Mucosa of stomach (tissue), 1 donor: Measurements from ENCODE around the gene SHANK1.

Source experiments
- H3K27me3 ChIP-seq: one replicate; pipeline ENCODE4 v1.7.0; 2013; ENCODE audit warnings: mild to moderate bottlenecking, low read length; ENCODE audit not compliant: control insufficient read depth, insufficient read depth
- H3K36me3 ChIP-seq: one replicate; pipeline ENCODE4 v1.7.0; 2013; ENCODE audit warnings: low read length; ENCODE audit not compliant: control insufficient read depth, insufficient read depth
- H3K4me1 ChIP-seq: one replicate; pipeline ENCODE4 v1.7.0; 2013; ENCODE audit warnings: mild to moderate bottlenecking, low read length; ENCODE audit not compliant: control insufficient read depth, insufficient read depth
- H3K4me3 ChIP-seq: one replicate; pipeline ENCODE4 v1.7.0; 2013; ENCODE audit warnings: low read length
- H3K9ac ChIP-seq: one replicate; pipeline ENCODE4 v1.7.0; 2013; ENCODE audit warnings: mild to moderate bottlenecking, low read length, moderate library complexity
- H3K9me3 ChIP-seq: one replicate; pipeline ENCODE4 v1.7.0; 2013; ENCODE audit warnings: mild to moderate bottlenecking, low read length, moderate library complexity; ENCODE audit not compliant: control insufficient read depth
- donor health status: Pancreatic carcinoma.

The SHANK1 gene

GRCh38 chr19:50693064-50693975 lies 26.3 kb downstream of the SHANK1 start:
- H3K4me3 ChIP-seq: no peak overlapping the region
- H3K4me1 ChIP-seq: no peaks in the 10 kb centered on the region
- peaks cover 35% of the 10 kb centered on the region for H3K27me3 ChIP-seq
- no peaks in the 10 kb centered on the region for H3K36me3 ChIP-seq
- no peak overlapping the region for H3K9ac ChIP-seq
- no peaks in the 10 kb centered on the region for H3K9me3 ChIP-seq

DNA sequence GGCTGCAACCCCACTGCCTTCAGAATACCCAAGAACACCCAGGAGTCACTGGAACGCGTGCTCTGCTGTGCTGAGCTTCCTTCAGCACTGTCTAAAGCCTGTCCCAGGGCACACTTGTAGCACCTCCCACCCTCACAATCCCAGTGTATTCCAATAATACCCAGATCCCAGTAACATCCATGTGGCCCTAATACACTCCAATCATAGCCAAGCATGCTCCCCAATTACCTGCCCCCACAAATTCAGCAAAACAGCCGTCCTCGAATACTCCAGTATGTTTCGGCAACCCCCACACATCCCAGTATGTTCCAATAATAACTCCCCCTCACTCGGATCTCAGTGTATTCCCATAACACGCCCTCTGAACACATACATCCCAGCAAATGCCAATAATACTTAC lies 29.2 kb downstream of the SHANK1 start:
- Histone ChIP-seq H3K9me3 (no peaks in the 10 kb centered on the region), H3K4me1 (no peaks in the 10 kb centered on the region), H3K27me3 (peaks cover 44% of the 10 kb centered on the region)

DNA sequence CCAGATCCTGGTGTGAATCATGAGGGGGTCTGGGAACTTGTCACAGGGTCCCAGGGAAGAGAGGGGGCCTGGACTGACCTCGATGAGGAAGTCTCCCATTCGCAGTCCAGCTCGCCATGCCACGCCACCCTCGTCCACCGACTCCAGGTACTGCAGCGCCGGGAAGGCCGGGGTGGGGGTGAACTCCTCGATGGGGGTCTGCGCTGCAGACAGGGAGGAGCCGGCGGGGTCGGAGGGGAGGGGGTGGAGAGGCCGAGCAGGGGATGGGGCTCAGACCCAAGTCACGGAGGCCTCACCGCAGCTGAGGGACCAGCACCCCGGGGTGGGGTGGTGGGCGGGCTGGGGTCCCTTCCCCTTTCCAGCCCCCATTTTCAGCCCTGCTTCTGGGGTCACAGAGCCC lies 30.8 kb downstream of the SHANK1 start:
- Histone ChIP-seq H3K27me3 (peaks cover 39% of the 10 kb centered on the region), H3K4me3 (no peak overlapping the region), H3K9ac (no peak overlapping the region), H3K36me3 (no peaks in the 10 kb centered on the region), H3K9me3 (no peaks in the 10 kb centered on the region), H3K4me1 (no peaks in the 10 kb centered on the region)

More for the DNA sequence above, 29.2 kb downstream of the SHANK1 start:
- H3K4me3 ChIP-seq: no peak overlapping the region
- no peaks in the 10 kb centered on the region for H3K36me3 ChIP-seq
- H3K9ac ChIP-seq: no peak overlapping the region

DNA sequence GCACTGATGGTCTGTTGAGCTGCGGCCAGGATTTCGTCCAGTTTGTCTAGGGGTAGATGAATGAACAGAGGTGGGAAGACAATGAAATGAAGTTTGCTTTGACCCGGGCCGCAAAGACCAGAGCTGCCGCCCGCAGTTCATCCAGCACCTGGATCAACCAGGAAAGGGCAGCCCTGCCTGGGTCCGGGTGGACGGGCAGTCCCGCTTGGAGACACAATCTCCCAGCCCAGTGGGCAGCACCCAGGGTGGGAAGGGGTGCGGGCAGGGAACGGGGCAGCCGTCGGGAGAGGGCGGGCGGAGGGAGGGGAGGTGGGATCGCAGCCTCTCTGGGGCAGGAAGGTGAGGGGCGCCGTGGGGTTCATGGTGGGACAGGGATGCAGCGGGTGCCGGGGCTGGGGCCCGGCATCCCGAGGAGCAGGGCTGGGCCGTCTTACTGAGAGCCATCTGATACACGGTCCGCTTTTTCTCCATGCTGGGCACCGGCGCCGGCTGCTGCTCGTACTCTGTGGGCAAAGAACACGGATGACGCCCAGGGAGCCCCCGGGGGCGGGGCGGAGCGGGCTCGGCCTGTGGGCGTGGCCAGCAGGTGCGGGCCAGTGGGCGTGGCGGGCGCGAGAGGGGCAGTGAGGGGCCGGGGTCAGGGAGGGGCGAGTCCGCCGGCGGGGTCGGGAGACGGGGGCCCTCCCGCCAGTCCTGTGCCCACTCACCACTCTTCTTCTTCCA lies 33.1 kb downstream of the SHANK1 start:
- Histone ChIP-seq H3K9me3 (no peaks in the 10 kb centered on the region), H3K27me3 (peaks cover 27% of the 10 kb centered on the region), H3K36me3 (no peaks in the 10 kb centered on the region), H3K9ac (no peak overlapping the region), H3K4me3 (no peak overlapping the region), H3K4me1 (no peaks in the 10 kb centered on the region)

GRCh38 chr19:50679177-50680125 lies 40.2 kb downstream of the SHANK1 start:
- H3K4me1 ChIP-seq: no peaks in the 10 kb centered on the region
- H3K9ac ChIP-seq: no peak overlapping the region

GRCh38 chr19:50678323-50678722 lies 41.3 kb downstream of the SHANK1 start:
- Histone ChIP-seq H3K9ac (no peak overlapping the region), H3K4me1 (no peaks in the 10 kb centered on the region), H3K27me3 (peaks cover 13% of the 10 kb centered on the region)

More at GRCh38 chr19:50679177-50680125, 40.2 kb downstream of the SHANK1 start:
- Histone ChIP-seq H3K36me3 (no peaks in the 10 kb centered on the region), H3K9me3 (no peaks in the 10 kb centered on the region), H3K4me3 (no peak overlapping the region), H3K27me3 (peaks cover 13% of the 10 kb centered on the region)

GRCh38 chr19:50677636-50678035 lies 42.0 kb downstream of the SHANK1 start:
- Histone ChIP-seq H3K4me3 (no peak overlapping the region), H3K4me1 (no peaks in the 10 kb centered on the region), H3K27me3 (peaks cover 19% of the 10 kb centered on the region), H3K9ac (no peak overlapping the region), H3K9me3 (no peaks in the 10 kb centered on the region), H3K36me3 (no peaks in the 10 kb centered on the region)

More at GRCh38 chr19:50678323-50678722, 41.3 kb downstream of the SHANK1 start:
- no peak overlapping the region for H3K4me3 ChIP-seq
- no peaks in the 10 kb centered on the region for H3K9me3 ChIP-seq
- no peaks in the 10 kb centered on the region for H3K36me3 ChIP-seq

DNA sequence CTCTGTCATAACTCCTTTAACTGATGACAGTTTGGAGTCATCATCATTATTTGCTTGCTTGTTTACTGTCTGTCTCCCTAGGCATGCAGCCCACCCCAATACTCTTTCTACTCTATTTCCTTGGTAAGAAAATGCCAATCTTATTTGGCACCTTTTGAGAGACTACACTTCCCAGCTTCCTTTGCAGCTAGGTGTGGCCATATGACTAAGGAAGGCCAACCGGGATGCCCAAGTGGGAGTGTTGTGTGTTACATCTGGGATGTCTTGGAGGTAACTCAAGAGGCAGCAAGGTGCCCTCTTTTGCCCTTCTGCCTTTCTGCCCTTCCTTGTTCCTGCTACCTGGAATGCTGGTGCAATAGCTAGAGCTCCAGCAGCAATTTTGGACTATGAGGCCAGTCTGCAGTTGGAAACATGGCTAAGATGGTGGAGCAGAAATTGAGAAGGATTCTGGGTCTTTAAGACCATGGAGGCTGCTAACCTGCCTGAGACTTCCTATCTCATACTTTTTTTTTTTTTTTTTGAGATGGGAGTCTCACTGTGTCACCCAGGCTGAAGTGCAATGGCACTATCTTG lies 42.9 kb downstream of the SHANK1 start:
- Histone ChIP-seq H3K9ac (no peak overlapping the region), H3K27me3 (peaks cover 23% of the 10 kb centered on the region), H3K36me3 (no peaks in the 10 kb centered on the region), H3K4me3 (no peak overlapping the region), H3K9me3 (no peaks in the 10 kb centered on the region), H3K4me1 (no peaks in the 10 kb centered on the region)

- no peak overlapping the region for H3K4me3 ChIP-seq
- peaks cover 27% of the 10 kb centered on the region for H3K27me3 ChIP-seq
- no peak overlapping the region for H3K9ac ChIP-seq
- no peaks in the 10 kb centered on the region for H3K9me3 ChIP-seq
- no peaks in the 10 kb centered on the region for H3K4me1 ChIP-seq
- no peaks in the 10 kb centered on the region for H3K36me3 ChIP-seq
These were observed 46.5 kb downstream of the SHANK1 start for GRCh38 chr19:50673118-50673517.

GRCh38 chr19:50670102-50670380 lies 49.6 kb downstream of the SHANK1 start:
- Histone ChIP-seq H3K4me3 (no peak overlapping the region), H3K4me1 (no peaks in the 10 kb centered on the region), H3K27me3 (peaks cover 52% of the 10 kb centered on the region), H3K9me3 (no peaks in the 10 kb centered on the region), H3K36me3 (no peaks in the 10 kb centered on the region), H3K9ac (no peak overlapping the region)

- no peak overlapping the region for H3K4me3 ChIP-seq
- no peak overlapping the region for H3K9ac ChIP-seq
- no peaks in the 10 kb centered on the region for H3K9me3 ChIP-seq
- peaks cover 52% of the 10 kb centered on the region for H3K27me3 ChIP-seq
- no peaks in the 10 kb centered on the region for H3K36me3 ChIP-seq
- no peaks in the 10 kb centered on the region for H3K4me1 ChIP-seq
These were observed 50.1 kb downstream of the SHANK1 start for GRCh38 chr19:50669302-50670101.
